Measurements from ENCODE around the gene CINP. TPM values are rescaled to one million over a fixed set of nuclear protein-coding genes. Genes with fewer than 3 reads are reported as not detected.

CINP gene
- total RNA-seq, 2 donors from 2014 or later: 25.1 to 27.2 TPM

- H3K9me3 ChIP-seq: no peaks in the 10 kb centered on the region
- intact Hi-C loops (cut with DNase I): no loop called here
- no peaks in the 10 kb centered on the region for H3K27me3 ChIP-seq
- peak overlapping the region; percentile 18 to 87 for H3K4me3 ChIP-seq
- WGBS, 2 donors: 7 to 11% methylated on average over 3 to 4 of the region's 4 CpGs
- TF ChIP-seq CTCF (IDR thresholded peaks at IDR 0.05) (no peak), POLR2A (IDR thresholded peaks at IDR 0.05) (no peak)
- H3K27ac ChIP-seq: peak overlapping the region; percentile 71 to 90 (median 82)
- DNase-seq (no peak), ATAC-seq (peak; percentile 1)
- peaks cover 23% of the 10 kb centered on the region for H3K4me1 ChIP-seq
- H3K36me3 ChIP-seq (replicated peaks in 1 of 2; ENCODE audit: insufficient read depth in 1 of 2, low read depth in 2 of 2): peaks cover 0 to 8% of the 10 kb centered on the region in 2 donors
These were observed 606 bp downstream of the CINP start for GRCh38 chr14:102362084-102362483.

- Histone ChIP-seq H3K4me3 (no peak overlapping the region), H3K9me3 (no peaks in the 10 kb centered on the region), H3K36me3 (replicated peaks in 1 of 2; ENCODE audit: insufficient read depth in 1 of 2, low read depth in 2 of 2) (peaks cover 6 to 18% of the 10 kb centered on the region in 2 donors), H3K4me1 (peaks cover 23% of the 10 kb centered on the region), H3K27ac (no peak overlapping the region), H3K27me3 (no peaks in the 10 kb centered on the region)
- 95 to 100% methylated on average over 3 of the region's 3 CpGs for WGBS, 2 donors
- TF ChIP-seq POLR2A (IDR thresholded peaks at IDR 0.05) (no peak), CTCF (IDR thresholded peaks at IDR 0.05) (no peak)
- no peak for ATAC-seq
- intact Hi-C loops (cut with DNase I): no loop called here
- no peak for DNase-seq
These were observed 2.3 kb downstream of the CINP start for GRCh38 chr14:102360388-102360787.

- Histone ChIP-seq H3K36me3 (replicated peaks in 1 of 2; ENCODE audit: insufficient read depth in 1 of 2, low read depth in 2 of 2) (peaks cover 11 to 27% of the 10 kb centered on the region in 2 donors), H3K4me3 (no peak overlapping the region), H3K27me3 (no peaks in the 10 kb centered on the region), H3K9me3 (no peaks in the 10 kb centered on the region), H3K27ac (no peak overlapping the region), H3K4me1 (peaks cover 23% of the 10 kb centered on the region)
- no peak for DNase-seq
- 71 to 93% methylated on average over 2 of the region's 2 CpGs for WGBS, 2 donors
- no peak for ATAC-seq
- intact Hi-C loops (cut with DNase I): no loop called here
- TF ChIP-seq CTCF (IDR thresholded peaks at IDR 0.05) (no peak), POLR2A (IDR thresholded peaks at IDR 0.05) (no peak)
These were observed 3.3 kb downstream of the CINP start for GRCh38 chr14:102359341-102359740.

GRCh38 chr14:102356280-102356679, 6.4 kb downstream of the CINP start:
- ATAC-seq (no peak), DNase-seq (no peak)
- H3K27ac ChIP-seq: no peak overlapping the region
- H3K4me1 ChIP-seq: peaks cover 10% of the 10 kb centered on the region
- peaks cover 11 to 30% of the 10 kb centered on the region in 2 donors for H3K36me3 ChIP-seq (replicated peaks in 1 of 2; ENCODE audit: insufficient read depth in 1 of 2, low read depth in 2 of 2)
- H3K9me3 ChIP-seq: no peaks in the 10 kb centered on the region
- intact Hi-C loops (cut with DNase I): no loop called here
- no peak for TF ChIP-seq CTCF (IDR thresholded peaks at IDR 0.05)
- no peak for TF ChIP-seq POLR2A (IDR thresholded peaks at IDR 0.05)
- 82 to 92% methylated on average over 3 of the region's 3 CpGs for WGBS, 2 donors
- no peak overlapping the region for H3K4me3 ChIP-seq
- no peaks in the 10 kb centered on the region for H3K27me3 ChIP-seq

GRCh38 chr14:102353126-102353619, 9.5 kb downstream of the CINP start:
- DNase-seq: peak; percentile 37 to 67 (median 60)
- Histone ChIP-seq H3K9me3 (no peaks in the 10 kb centered on the region), H3K27me3 (no peaks in the 10 kb centered on the region), H3K36me3 (replicated peaks in 1 of 2; ENCODE audit: insufficient read depth in 1 of 2, low read depth in 2 of 2) (peaks cover 11 to 29% of the 10 kb centered on the region in 2 donors), H3K27ac (peak overlapping the region in 2 of 4 donors; percentile 19 to 33), H3K4me1 (peaks cover 9% of the 10 kb centered on the region), H3K4me3 (no peak overlapping the region)
- WGBS, 2 donors: 50 to 54% methylated on average over 5 to 8 of the region's 8 CpGs
- ATAC-seq: peak; percentile 74
- no peak for TF ChIP-seq POLR2A (IDR thresholded peaks at IDR 0.05)
- TF ChIP-seq CTCF (IDR thresholded peaks at IDR 0.05): no peak
- intact Hi-C loops (cut with DNase I): no loop called here
